Osteoblast (primary cell): ENCODE data around the gene GLCCI1. TPM values are rescaled to one million over a fixed set of nuclear protein-coding genes. Genes with fewer than 3 reads are reported as not detected.
"Not testable (repeated sequence)": the region's sequence is repeated elsewhere in the genome, so short reads cannot be mapped to it uniquely, and the experiment has no call there.

Experiments used
- DNase-seq: peaks from one replicate; pipeline ENCODE4 v3.0.0; 2011; ENCODE audit warnings: low spot score, mixed read lengths; ENCODE audit not compliant: insufficient read length; ENCODE audit errors: missing footprints
- H2AFZ ChIP-seq: 2 replicates; pipeline ENCODE4 v1.6.0; 2011; ENCODE audit warnings: mild to moderate bottlenecking, low read length
- H3K27ac ChIP-seq: 2 replicates; pipeline ENCODE4 v1.5.1; 2011; ENCODE audit warnings: mild to moderate bottlenecking, low read depth, low read length, moderate library complexity
- H3K27me3 ChIP-seq: 2 replicates; pipeline ENCODE4 v1.6.0; 2012; ENCODE audit warnings: mild to moderate bottlenecking, control low read depth, inconsistent platforms, low read length, moderate library complexity; ENCODE audit not compliant: insufficient read depth
- H3K36me3 ChIP-seq: 2 replicates; pipeline ENCODE4 v1.5.1; 2011; ENCODE audit warnings: mild to moderate bottlenecking, low read length, control low read depth, moderate library complexity; ENCODE audit not compliant: insufficient read depth
- H3K4me1 ChIP-seq: 2 replicates; pipeline ENCODE4 v1.5.1; 2011; ENCODE audit warnings: mild to moderate bottlenecking, low read length, control low read depth, moderate library complexity; ENCODE audit not compliant: insufficient read depth
- H3K4me2 ChIP-seq: 2 replicates; pipeline ENCODE4 v1.6.0; 2011; ENCODE audit warnings: mild to moderate bottlenecking, low read length; ENCODE audit not compliant: insufficient read depth
- H3K4me3 ChIP-seq: fragments of 200-600 bp; sonication (generic); 3 replicates; pipeline ENCODE4 v1.5.1; 2012; ENCODE audit warnings: mild to moderate bottlenecking, low read length, inconsistent platforms; ENCODE audit not compliant: insufficient read depth
- H3K79me2 ChIP-seq: 2 replicates; pipeline ENCODE4 v1.6.0; 2012; ENCODE audit warnings: mild to moderate bottlenecking, low read length, control low read depth, inconsistent platforms; ENCODE audit not compliant: insufficient read depth
- H3K9me3 ChIP-seq: 2 replicates; pipeline ENCODE4 v1.5.1; 2011; ENCODE audit warnings: low read depth, low read length, control low read depth
- H4K20me1 ChIP-seq: 2 replicates; pipeline ENCODE4 v1.6.0; 2012; ENCODE audit warnings: mild to moderate bottlenecking, low read length, control low read depth; ENCODE audit not compliant: insufficient read depth
- total RNA-seq: library from RNA; depleted of rRNA; stranded (reverse); fragments of >200 nt; gene quantifications from 2 replicates; pipeline ENCODE4 v1.2.3, GENCODE V29; 2012
- TF ChIP-seq, protein P1 (sequence below): IDR thresholded peaks from 2 replicates; pipeline ENCODE4 v1.5.1; 2011; ENCODE audit warnings: mild to moderate bottlenecking, low read depth, low read length, moderate library complexity; ENCODE audit errors: extremely low read depth

Gene GLCCI1
- total RNA-seq, 1 donor = 10.1 TPM

DNA sequence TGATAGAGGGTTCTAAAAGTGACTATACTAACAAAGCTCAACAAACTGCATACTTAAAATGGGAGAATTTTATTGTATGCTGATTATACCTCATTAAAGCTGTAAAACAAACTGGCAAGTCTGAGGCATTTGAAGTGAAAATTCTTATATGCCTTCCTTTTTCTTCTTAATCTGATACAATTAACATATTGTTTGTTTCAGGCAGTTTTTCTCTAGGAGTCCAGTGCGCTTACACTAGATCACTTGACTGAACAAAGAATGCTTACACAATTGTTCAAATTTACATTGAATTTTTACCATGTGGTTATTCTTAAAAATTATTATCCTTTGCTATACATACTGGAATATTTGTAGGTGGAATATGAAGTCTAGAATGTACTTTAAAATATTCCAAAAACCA lies 89.0 kb downstream of the GLCCI1 start:
- no peak overlapping the region for H3K27ac ChIP-seq
- no peaks in the 10 kb centered on the region for H3K27me3 ChIP-seq
- peaks cover 11% of the 10 kb centered on the region for H3K4me1 ChIP-seq
- H3K79me2 ChIP-seq = no peaks in the 10 kb centered on the region
- no peak overlapping the region for H2AFZ ChIP-seq
- peaks cover 4% of the 10 kb centered on the region for H3K36me3 ChIP-seq
- no peaks in the 10 kb centered on the region for H4K20me1 ChIP-seq
- no peak overlapping the region for H3K4me3 ChIP-seq
- TF ChIP-seq, protein P1, sequence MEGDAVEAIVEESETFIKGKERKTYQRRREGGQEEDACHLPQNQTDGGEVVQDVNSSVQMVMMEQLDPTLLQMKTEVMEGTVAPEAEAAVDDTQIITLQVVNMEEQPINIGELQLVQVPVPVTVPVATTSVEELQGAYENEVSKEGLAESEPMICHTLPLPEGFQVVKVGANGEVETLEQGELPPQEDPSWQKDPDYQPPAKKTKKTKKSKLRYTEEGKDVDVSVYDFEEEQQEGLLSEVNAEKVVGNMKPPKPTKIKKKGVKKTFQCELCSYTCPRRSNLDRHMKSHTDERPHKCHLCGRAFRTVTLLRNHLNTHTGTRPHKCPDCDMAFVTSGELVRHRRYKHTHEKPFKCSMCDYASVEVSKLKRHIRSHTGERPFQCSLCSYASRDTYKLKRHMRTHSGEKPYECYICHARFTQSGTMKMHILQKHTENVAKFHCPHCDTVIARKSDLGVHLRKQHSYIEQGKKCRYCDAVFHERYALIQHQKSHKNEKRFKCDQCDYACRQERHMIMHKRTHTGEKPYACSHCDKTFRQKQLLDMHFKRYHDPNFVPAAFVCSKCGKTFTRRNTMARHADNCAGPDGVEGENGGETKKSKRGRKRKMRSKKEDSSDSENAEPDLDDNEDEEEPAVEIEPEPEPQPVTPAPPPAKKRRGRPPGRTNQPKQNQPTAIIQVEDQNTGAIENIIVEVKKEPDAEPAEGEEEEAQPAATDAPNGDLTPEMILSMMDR = no peak
- H3K4me2 ChIP-seq = no peak overlapping the region
- DNase-seq = no peak
- no peaks in the 10 kb centered on the region for H3K9me3 ChIP-seq

DNA sequence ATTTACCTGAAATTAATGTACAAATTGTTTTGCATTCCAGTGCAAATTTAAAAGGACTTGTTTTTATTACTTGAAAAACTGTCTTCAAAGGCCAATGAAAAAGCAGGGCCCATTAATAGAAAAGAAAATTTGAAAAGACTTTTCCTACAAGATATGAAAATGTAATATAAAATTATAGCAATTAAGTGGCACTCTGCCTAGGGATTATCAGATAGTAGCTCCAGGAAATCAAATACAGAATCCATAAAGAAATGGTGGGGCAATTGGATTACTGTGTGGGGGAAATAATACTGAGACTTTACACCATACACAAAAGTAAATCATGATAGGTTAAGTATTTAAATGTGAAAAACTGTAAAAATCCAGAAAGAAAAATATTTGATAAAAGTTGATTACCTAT lies 89.7 kb downstream of the GLCCI1 start:
- Histone ChIP-seq H3K4me3 (no peak overlapping the region), H3K4me1 (peaks cover 11% of the 10 kb centered on the region), H3K9me3 (no peaks in the 10 kb centered on the region), H3K4me2 (no peak overlapping the region), H2AFZ (no peak overlapping the region), H4K20me1 (no peaks in the 10 kb centered on the region), H3K27ac (no peak overlapping the region), H3K27me3 (no peaks in the 10 kb centered on the region), H3K36me3 (peaks cover 4% of the 10 kb centered on the region), H3K79me2 (no peaks in the 10 kb centered on the region)
- TF ChIP-seq, protein P1 = no peak
- no peak for DNase-seq

GRCh38 chr7:8058852-8059251 lies 90.3 kb downstream of the GLCCI1 start:
- Histone ChIP-seq H3K27me3 (no peaks in the 10 kb centered on the region), H3K4me1 (peaks cover 11% of the 10 kb centered on the region), H3K4me3 (no peak overlapping the region), H3K4me2 (no peak overlapping the region), H2AFZ (no peak overlapping the region), H3K27ac (no peak overlapping the region), H3K79me2 (no peaks in the 10 kb centered on the region), H3K9me3 (no peaks in the 10 kb centered on the region), H4K20me1 (no peaks in the 10 kb centered on the region), H3K36me3 (peaks cover 4% of the 10 kb centered on the region)
- TF ChIP-seq, protein P1 = no peak
- no peak for DNase-seq

GRCh38 chr7:8060241-8060640 lies 91.6 kb downstream of the GLCCI1 start:
- no peaks in the 10 kb centered on the region for H3K79me2 ChIP-seq
- no peaks in the 10 kb centered on the region for H3K27me3 ChIP-seq
- TF ChIP-seq, protein P1 = no peak
- peaks cover 3% of the 10 kb centered on the region for H3K36me3 ChIP-seq
- H4K20me1 ChIP-seq = no peaks in the 10 kb centered on the region
- peak; percentile 21 for DNase-seq
- H3K27ac ChIP-seq = no peak overlapping the region
- no peak overlapping the region for H2AFZ ChIP-seq
- peaks cover 14% of the 10 kb centered on the region for H3K4me1 ChIP-seq
- H3K4me3 ChIP-seq = no peak overlapping the region
- H3K4me2 ChIP-seq = no peak overlapping the region
- H3K9me3 ChIP-seq = no peaks in the 10 kb centered on the region

DNA sequence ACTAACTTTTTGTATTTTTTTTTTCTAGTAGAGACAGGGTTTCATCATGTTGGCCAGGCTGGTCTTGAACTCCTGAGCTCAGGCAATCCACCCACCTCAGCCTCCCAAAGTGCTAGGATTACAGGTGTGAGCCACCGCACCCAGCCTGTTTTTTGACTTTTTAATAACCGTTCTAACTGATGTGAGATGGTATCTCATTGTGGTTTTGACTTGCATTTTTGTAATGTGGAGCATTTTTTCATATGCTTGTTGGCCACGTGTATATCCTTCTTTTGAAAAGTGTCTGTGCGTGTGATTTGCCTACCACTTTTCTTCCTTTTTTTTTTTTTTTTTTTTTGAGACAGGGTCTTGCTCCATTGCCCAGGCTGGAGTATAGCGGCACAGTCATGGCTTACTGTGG lies 94.7 kb downstream of the GLCCI1 start:
- H3K27me3 ChIP-seq, DNase-seq, H3K27ac ChIP-seq, H2AFZ ChIP-seq, H3K4me2 ChIP-seq, H4K20me1 ChIP-seq, H3K9me3 ChIP-seq, H3K36me3 ChIP-seq, H3K4me3 ChIP-seq: not testable (repeated sequence)
- peaks cover 16% of the 10 kb centered on the region for H3K79me2 ChIP-seq
- peaks cover 27% of the 10 kb centered on the region for H3K4me1 ChIP-seq
